GM19240 (cell line): ENCODE data around the gene PARP6.

Source experiments
- DNase-seq: peaks from one replicate; pipeline ENCODE4 v3.0.0; 2011; ENCODE audit warnings: low spot score; ENCODE audit not compliant: insufficient read length

Gene PARP6

DNA sequence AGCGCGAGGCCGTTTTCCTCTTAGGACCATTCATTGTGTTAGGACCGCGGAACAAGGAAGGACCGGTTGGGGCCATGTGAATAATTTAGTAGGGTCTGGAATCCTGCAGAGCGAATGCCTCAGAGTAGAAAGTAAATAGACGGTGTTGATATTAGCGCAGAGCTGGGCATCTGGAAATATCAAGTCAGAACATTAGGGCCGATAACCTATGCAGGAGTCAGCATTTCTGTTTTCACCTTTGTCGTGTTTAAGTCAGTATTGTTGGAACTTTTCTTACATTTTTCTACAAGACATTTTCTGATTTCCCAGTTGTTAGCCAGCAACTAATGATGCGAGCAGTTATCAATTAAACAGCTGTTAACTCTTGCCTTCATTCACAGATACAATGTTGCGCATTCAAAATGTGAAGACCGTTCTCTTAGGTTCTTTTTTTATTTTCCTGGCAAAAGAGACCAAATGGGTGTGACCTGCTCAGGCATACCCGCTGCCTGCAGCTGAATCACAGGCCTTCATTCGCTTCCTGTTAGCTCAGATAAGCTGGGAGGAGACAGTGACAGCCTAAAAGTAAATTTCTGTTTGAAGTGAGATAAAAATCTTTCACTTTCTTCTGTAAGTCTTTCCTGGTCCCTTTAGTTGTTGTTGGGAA is 40.4 kb downstream of the PARP6 start:
- DNase-seq: no peak

DNA sequence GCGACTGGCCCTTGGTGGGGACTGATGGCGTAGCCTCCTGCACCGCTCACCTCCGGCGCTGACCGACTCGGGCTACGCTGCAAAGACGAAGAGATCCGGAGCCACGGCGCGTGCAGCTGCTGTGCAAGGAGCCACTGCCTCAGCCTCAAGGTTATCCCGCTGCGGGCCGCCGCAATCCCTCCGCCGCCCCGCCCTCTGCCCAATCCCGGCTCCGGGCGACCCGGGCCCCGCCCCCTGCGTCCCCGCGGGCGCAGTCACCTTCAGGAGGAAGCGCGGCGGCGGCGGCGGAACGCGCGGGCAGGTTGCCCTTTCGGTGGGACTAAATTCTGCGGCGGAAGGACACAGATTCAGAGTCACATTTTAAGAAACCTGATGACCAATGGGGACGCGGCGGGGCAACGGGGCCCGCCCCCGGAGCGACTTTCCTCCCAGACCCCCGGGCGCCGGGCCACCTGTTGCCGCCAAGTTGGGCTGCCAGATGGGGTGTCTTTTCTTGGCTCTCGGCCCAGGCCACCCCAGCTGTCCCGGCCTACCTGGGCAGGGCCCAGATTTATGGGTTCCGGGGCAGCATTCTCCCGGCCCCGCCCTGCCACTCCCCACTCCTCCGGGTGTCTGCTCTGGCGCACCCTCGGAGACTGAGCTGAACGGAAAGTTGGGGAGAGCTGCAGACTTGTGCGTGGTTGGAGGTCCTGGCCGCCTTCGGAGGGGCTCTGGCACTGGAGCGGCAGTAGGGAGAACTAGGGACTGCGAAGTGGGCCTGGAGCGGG is 41.1 kb downstream of the PARP6 start, which contains the start of gene PKM:
Gene PKM (minus strand): TSS at position 125 of the 767 bp plus-strand sequence. CDS start 12,093 bp downstream, outside the sequence.
- peak; percentile 36 for DNase-seq

DNA sequence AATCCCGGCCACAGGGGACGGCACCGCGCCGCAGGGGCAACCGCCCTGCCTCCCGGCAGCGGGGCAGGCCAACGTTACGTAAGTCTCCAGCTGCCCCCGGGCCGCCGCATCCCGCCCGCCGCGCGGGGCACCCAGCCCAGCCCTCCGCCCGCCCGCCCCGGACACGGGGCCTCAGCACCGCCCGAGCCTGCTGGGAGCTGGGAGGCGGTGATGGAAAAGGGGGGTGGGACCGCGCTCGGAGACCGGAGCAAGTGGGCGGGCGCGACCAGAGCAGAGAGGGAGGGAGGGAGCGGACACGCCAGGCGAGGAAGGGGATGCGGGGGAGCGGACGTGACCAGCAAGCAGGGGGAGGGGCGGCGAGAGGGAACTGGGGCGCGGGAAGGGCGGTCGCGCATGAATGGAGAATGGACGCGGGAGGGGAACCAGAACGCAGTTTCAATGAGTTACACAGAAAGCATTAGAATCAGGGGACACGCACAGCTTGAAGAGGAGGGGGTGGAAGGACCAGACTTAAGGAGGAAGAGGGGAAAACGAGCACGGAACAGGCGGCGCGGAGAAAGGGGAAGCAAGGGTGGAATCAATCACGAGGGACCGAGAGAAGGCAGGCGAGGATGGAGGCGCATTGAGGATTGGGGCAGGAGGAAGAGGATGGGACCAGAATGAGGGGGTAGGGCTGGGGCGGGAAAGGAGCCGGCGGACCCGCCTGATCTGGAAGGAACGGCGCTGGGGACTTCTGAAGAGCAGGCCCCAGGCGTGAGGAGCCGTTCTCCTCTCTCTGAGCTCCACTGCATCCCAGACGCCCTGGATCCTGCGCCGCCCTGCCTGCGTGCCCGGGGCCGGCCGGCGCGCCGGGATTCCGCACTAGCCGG is 41.9 kb downstream of the PARP6 start:
- no peak for DNase-seq

DNA sequence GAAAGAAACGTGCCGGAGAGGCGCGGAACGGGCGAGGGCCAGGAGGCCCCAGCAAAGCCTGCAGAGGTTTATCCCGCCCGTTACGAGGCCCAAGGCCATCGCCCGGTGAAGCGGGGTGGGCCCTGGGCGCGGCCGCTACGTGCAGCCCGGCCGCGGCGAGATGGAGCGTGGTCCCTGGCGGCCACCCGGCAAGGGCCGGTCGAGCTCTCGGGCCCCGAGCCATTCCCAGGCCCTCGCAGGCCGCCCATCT is 42.5 kb downstream of the PARP6 start:
- DNase-seq: no peak

DNA sequence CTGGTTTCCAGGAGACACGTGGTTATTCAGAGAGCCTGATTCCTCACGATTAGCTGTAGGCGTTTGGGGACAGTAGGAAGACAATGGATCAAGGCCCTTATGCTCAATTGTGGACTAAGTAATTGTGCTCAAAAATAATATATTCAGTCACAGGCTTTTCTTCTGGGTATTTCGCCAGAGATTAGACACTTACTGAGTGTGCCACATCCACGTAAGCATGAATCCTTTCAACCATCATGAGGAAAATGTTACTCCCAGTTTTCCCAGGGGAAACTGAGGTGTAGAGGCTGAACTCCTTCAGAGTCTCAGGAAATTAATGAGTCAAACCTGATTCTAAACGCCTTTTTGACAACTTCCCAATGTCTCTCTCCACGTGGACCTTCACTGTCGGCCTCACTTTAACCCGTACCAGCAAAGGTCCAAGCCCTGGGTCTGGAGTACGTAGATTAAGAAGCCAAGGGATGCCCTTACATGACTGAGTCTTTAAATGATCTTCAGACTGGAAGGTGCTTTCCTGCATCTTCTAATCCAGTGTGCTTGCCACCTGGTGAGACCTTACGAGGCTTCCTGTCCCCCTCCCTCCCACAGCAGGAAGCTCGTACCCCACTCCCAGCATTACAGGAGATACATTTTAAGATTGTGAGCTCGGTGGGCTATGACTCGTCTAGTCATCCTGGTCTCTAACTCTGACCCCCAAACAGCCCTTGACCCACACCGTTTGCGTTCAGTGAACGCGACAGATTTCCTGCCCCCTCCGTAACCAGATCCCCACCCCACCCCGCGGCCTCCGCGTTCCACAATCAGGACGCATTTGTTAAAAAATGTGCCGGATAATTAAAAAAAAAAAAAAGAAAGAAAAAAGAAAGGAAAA is 43.0 kb downstream of the PARP6 start:
- no peak for DNase-seq

DNA sequence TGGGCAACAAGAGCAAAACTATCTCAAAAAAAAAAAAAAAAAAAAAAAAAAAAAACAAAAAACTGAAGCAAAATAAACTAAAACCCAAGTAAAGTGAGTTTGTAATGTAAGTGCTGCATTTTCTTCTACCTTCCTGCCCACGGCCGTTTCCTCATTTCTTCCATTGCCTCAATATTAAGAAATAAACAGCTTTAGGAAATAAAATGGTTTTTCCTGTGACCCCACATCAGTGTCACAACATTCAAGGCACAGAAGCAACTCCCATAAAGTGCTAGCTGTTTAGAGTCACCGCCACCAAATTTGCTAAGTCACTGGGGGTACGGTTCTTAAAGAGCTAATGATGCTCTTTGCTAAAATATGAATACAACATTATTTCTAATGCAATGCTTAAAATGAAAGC is 44.6 kb downstream of the PARP6 start:
- no peak for DNase-seq

DNA sequence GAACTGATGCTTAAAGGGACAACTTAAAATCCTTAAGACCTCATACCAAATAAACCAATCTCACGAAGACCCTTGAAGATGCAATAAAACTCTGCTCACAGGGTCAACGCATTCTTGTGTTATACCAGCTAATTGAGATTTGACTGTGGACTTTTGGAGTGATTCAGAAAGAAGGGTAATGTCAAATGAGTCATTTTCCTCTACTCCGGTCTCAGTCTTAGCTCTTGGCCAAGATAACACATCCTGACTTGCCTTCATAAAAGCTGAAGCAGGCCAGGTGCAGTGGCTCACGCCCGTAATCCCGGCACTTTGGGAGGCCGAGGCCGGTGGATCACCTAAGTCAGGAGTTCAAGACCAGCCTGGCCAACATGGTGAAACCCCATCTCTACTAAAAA is 45.2 kb downstream of the PARP6 start:
- no peak for DNase-seq

- DNase-seq: no peak
These were observed 49.1 kb downstream of the PARP6 start for GRCh38 chr15:72223278-72223677.

- DNase-seq: no peak
These were observed 50.0 kb downstream of the PARP6 start for GRCh38 chr15:72222393-72222792.

- DNase-seq: no peak
These were observed 51.7 kb downstream of the PARP6 start for GRCh38 chr15:72220687-72221086.

DNA sequence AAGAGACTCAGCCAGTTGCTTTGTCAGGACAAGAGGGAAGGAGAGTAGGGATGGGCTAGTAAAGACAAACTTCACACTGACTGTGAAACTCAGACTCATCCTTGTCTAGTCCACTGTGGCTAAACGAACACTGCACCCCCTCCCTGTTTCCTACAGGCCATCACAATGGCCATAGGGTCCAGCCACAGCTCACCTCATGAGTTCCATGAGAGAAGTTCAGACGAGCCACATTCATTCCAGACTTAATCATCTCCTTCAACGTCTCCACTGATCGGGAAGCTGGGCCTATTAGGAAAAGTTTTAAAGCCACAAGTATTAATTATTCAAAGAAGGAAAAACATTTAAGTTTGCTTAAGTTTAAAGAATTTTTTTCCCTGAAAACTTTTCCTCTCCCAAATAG is 55.1 kb downstream of the PARP6 start:
- no peak for DNase-seq

- DNase-seq: no peak
These were observed 56.3 kb downstream of the PARP6 start for GRCh38 chr15:72216079-72216478.

GRCh38 chr15:72207558-72208085 is 64.7 kb downstream of the PARP6 start:
- DNase-seq: no peak

GRCh38 chr15:72206677-72207000 is 65.7 kb downstream of the PARP6 start:
- no peak for DNase-seq

DNA sequence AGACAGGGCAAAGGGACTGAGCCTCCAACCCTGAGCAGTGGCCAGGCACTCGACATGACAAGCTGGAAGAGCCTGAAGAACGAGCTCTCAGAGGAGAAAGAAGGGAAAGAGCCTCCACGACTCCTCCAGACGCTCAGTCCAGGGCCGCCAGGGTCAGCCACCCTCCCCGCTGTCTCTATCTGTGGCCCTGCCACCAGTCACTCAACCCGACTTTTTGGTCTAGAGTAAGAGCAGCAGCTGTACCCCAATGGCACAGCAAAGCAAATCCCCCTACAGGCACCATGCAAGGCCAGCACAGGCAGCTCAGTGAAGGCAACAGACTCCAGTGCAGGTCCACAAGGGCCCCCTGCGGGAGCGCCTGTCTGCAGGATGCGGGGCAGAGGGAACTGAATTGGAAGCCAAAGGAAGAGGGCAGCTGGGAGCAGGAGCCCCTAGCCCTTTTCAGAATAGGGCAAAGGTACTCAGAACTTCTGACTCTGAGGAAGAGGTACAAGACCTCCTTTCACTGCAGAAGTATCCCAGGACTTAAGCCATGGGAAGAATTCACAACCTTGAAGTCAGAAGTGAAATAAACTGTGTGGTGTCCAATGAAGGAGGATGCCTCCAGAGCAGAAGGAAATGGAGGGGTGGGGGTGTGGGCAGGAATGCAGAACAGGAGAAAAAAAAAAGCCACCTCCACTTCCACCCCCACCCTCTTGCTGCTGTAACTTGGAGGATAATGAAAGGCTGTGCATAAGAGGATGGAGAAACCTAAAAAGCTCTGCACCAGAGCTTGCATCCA is 66.3 kb downstream of the PARP6 start:
- no peak for DNase-seq

DNA sequence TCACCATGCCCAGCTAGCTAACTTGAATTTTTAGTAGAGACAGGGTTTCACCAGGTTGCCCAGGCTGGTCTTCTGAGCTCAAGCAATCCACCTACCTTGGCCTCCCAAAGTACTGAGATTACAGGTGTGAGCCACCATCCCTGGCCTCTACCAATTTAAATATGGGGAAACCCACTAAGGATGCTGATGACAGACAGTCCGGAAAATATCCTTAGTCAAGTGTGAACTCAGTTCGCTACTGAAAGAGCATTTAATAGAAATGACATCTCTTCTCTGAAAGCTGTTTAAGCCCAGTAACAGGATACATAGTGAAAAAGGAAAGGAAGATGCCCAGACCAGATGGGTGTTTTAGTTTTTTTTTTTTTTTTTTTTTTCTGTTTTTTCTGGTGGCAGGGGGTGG is 67.1 kb downstream of the PARP6 start:
- DNase-seq: no peak

GRCh38 chr15:72203507-72203837 is 68.9 kb downstream of the PARP6 start:
- no peak for DNase-seq

DNA sequence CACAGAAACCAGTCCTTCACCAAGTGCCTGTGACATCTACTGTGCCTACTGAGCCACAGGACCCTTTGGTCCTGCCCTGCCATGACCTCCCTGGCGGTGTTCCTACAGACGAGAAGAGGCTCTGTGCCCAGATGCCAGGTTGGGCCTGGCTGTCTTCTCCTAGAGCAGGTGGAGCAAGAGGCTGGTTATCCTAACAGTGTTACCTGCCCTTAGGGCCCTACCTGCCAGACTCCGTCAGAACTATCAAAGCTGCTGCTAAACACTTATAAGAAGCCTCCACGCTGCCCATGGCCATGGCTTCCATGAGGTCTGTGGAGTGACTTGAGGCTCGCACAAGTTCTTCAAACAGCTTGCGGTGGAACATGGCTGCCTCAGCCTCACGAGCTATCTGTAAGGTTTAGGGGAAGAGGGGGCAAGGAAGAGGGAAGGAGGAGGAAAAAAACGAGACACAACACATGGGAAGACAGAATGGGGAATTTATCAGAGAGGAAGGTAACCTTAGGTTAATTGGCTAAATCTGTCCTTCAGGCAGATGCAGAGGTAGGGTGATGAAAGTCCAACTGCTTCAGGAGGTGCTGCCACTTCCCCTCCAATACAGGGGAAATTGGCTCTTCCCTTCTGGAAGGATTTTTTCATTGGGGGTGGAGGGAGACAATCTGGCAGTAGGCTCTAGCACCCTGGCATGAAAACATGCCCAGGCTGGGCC is 69.4 kb downstream of the PARP6 start:
- no peak for DNase-seq

DNA sequence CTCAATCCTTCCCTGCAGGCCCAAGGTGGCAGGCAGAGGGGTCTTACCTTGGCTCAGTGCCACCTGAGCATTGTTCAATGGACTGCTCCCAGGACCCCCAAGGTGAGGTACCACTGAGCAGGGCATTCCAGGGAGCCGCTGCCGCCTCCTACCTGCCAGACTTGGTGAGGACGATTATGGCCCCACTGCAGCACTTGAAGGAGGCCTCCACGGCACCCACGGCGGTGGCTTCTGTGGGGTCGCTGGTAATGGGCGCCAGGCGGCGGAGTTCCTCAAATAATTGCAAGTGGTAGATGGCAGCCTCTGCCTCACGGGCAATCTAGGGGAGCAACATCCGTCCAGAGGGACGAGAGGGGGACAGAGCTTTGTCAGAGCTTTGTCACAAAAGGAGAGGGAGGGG is 70.1 kb downstream of the PARP6 start:
- no peak for DNase-seq

GRCh38 chr15:72201391-72201921 is 70.9 kb downstream of the PARP6 start:
- DNase-seq: no peak
